NCI-H526 (cell line): ENCODE results near the gene OR2S2.
"Not testable (repeated sequence)": the region's sequence is repeated elsewhere in the genome, so short reads cannot be mapped to it uniquely, and the experiment has no call there.

Experiments
- DNase-seq, 2 experiments: peaks; one replicate each; lab custom pipeline; 2025; lab: John Stamatoyannopoulos, UW

OR2S2 gene

GRCh38 chr9:35962126-35962906, 4.4 kb upstream of the OR2S2 start:
- DNase-seq = peak in 1 of 2 experiments; percentile 41

DNA sequence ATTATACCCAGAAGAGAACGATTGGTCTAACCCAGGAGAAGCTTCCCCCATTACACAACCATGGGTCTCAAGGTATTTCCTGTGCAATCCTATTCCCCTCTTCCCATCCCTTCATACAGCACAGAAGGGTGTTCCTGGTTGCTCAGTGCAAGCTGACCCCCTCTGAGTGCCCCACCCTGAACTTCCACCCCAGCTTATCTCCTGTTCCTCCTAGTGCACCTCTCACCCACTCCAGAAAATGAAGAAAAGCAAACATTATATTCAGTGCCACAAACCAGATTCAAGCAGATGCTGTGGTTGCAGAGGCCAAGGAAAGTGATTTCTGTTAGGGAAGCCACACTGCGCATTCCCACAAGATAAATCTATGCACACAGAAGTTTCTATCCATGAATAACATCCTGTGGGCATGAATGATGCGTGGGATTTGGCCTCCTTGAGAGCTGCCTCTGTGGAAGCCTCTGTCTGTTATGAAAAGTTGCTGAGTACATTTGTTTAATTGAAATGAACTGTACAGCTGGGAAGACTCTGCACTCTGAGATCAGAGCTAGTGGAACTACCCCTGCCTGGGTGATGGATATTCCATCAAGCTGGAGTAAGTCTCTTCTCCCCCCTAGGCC, 2.2 kb upstream of the OR2S2 start:
- no peak for DNase-seq

DNA sequence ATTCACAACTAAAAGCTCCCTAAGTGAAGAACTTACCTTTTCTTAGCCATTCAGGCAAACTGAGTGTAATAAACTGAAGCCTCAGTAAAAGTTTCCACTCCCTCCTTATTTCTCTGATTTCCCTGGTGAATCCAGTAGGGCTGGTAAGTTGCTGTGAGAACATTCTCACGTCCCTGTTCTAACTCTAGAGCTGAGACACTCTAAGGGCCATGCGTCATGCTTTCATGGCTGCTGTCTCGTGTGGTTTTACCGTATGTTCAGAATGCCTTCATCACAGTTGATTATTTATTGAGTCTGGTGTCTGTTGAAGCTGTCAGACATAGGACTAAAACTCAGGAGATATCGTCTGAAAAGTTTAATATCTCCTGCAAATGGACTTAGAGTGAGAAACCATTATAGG, 1.3 kb downstream of the OR2S2 start:
- no peak for DNase-seq

GRCh38 chr9:35954942-35955546, 2.9 kb downstream of the OR2S2 start:
- DNase-seq = peak; percentile 48 to 72

DNA sequence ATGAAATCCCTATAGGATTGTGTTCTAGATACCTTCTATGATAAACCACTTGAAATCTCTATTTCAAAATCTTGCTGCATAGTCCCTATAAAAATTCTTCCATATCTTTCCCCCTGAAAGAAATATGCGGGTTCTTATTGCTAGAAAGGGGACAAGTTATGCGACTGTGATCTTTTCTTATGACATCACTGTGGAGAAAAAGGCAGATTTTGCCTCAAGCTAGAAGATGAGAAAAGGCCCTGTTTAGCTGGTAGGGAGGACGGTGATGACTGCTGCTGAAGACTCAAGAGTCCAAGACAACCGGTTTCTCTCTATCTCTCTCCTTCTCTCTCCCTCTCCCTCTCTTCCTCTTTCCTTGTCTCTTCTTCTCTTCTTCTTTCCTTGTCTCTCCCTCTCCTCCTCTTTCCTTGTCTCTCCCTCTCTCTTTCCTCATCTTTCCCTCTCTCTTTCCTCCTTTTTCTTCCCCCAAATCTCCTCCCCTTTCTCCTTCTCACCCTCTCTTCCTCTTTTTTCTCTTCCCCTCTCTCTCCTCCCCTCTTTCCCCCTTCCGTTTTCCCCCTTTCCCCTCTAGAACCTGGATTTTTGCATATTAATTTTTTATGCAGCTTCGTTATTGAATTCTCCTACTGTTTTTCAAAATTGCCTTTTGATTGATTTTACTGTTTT, 5.3 kb downstream of the OR2S2 start:
- DNase-seq = no peak

- DNase-seq = no peak
Observed at GRCh38 chr9:35951736-35952135, 6.2 kb downstream of the OR2S2 start.

DNA sequence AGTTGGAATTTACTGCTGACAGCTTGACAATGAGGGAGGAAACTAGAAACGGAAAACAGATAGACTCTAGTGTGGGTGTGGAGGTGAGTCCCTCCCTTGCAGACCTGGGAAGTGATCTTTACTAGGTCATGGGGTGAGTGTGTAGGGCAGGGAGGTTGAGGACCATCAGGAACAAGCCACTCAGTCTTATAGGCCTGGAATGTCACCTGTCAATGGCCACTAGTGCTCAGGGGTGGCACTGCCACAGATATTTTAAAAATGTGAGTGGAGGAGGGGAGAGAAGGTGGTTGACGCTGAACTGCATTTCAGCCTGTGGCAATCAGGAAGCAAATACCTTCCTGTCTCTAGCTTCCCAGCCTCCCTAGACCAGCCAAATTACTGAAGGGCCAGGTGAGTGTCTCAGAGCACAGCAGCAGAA, 9.0 kb downstream of the OR2S2 start:
- no peak for DNase-seq

DNA sequence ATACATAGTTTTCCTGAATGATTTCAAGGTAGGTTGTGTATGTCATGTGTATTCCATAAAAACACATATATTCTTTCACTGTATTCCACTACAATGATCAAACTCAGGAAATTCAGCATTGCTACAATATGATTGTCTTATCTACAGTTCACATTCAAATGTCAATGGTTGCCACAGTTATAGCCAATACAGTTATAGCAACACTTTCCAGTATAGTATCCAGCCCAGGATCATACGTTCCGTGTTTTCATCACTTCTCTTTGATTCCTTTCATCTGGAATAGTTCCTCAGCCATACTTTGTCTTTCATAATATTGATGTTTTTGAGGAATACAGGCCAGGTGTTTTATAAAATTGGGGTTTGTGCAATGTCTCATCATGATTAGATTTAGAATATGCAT, 9.5 kb downstream of the OR2S2 start:
- DNase-seq = no peak

- DNase-seq = peak; percentile 56 to 87
Observed at GRCh38 chr9:35945341-35946018, 12.5 kb downstream of the OR2S2 start.

DNA sequence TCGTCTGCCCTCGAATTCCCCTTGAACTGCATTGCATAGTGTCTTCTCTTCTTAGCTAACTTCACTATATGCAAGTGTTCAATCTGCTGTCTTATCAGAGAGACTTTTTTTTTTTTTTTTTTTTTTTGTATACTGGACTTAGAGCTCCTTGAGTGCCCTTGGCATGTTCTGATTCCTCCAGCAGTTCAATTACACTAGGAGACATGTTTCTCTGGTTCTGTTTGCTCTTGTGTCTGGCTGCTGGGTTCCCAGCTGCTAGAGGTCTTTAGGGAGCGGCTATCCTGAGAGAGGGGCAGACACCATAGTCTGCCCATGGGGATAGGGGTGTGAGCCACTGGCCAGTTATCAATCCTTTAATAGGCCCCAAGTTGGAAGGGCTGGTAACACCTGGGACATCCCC, 13.1 kb downstream of the OR2S2 start:
- no peak for DNase-seq

GRCh38 chr9:35944173-35944572, 13.8 kb downstream of the OR2S2 start:
- no peak for DNase-seq

GRCh38 chr9:35942286-35942685, 15.7 kb downstream of the OR2S2 start:
- no peak for DNase-seq

DNA sequence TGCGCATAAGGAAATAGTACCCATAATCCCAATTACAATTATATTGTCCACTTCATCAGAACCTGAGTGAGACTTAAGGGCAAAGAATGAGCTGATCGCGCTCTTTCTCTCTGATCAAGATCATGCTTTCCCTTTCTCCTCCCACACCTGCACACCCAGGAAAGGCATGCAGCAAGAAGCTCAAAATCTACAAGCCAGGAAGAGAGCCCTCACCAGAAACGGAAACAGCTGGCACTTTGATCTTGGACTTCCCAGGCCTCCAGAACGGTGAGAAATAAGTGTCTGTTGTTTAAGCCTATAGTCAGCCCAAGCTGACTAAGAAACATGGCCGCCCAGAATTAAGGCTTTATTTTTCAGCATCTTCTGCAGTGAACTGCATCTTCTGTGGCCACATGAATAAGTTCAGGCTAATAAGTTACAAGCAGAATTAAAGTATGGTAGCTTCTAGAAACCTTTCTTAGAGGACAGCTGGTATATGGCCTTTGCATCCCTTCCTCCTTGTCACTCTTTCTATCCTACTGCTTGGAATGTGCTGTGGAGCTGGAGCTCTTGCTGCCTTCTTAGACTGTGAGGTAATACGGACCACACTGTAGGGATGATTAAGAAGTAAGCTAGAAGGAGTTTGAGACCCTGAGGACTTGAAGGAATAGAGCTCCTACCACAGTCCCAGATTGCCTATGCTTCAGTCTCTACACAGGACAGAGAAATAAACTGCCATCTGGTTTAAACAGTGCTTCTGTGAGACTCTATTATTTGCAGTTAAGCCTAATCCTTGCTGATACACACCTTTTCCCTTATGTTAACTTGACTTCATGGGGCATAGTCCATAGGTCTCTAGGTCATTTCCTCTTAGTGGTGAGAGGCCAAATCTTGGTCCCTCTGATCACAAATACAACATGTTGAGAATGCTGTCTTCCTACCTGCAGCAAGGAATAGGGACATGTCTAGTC, 17.2 kb downstream of the OR2S2 start:
- no peak for DNase-seq

GRCh38 chr9:35939679-35940250, 18.2 kb downstream of the OR2S2 start:
- DNase-seq = no peak

DNA sequence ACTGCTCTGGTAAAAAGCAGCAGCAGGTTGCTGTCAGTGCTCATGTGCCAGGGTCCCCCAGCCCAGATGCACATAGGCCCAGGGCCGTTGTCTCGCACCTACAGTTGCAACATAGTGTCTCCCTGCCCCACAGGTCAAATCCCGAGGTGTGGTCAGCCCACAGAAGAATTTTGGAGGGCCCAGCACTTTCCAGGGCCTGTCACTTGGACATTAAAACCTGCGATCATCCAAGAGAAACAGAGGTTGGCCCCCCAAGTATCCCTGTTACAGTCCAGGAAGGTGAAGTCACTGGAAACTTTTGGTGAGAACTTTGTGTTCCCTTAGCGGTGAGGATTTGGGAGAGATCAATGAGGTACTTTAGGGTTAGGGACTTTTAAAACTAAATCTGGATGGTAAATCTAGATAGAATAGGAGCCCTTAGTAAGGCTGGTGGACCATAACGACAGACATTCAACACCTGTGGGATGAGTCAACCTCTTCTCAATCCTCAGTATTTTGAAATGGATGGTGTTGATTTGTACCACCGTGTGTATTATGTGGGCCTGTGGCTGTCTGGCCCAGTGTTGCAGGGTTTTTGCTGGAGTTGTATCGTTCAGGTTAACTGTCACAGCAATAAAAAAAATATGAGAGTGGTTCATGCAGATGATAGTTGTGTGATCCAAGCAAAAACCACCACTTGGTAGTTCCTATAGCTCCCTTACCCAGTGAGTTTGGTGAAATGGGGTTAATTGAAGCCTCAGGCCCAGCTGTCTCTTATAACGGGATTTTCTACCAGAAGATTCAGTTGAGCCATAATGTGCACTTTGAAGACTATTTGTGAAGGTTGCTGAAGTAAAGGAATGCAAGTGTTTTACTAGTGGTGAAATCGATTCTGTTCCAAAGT, 19.2 kb downstream of the OR2S2 start:
- no peak for DNase-seq

DNA sequence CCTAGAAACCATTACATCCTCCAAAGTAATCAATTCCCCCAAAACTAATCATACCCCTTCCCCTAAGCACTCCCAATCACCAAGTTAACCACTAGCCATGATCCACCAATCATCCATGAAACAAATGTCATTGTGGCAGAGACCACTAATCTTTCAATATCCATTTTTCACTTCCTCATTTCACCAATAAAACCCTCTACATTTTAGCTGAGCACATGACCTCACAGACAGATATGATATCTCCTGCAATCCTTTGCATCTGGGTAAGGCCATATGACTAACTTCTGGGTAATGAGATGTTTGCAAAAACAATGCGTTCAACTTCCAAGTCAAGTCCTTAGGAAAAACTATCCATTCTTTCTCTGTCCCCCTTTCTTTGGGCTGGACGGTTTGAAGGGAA, 20.7 kb downstream of the OR2S2 start:
- DNase-seq = no peak

DNA sequence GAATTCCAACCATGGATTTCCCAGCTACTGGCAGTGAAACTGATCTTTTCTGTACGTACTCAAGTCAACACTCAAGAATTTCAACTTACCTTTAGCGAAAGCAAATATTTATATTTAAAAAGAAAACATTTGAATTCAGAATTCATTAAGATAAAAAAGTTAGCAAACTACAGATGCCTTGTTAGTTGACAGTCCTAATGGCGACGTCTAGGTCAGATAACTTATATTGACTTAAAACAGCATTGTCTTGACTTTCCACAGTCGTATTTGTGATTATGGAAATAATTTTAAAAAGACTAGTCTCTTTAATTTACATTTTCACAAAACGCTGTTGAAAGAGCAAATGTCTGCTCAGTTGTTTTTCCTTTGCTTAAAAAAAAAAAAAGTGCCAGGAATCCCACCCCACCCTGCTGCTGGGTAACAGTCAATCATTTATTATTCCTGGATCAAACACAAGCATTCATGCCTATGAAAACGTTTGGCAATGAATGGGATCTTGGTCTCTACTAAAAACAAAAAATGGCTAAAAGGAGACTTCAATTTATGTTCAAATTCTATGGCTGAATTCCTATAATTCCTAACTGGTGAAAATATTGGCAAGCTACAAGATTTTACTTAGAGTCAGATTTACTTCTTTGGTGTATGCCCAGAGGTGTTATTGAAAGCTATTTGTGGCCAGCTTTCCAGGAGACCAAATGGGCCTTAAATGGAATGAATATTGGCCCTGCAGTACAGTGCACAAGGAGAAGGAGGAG, 22.0 kb downstream of the OR2S2 start:
- DNase-seq = no peak

DNA sequence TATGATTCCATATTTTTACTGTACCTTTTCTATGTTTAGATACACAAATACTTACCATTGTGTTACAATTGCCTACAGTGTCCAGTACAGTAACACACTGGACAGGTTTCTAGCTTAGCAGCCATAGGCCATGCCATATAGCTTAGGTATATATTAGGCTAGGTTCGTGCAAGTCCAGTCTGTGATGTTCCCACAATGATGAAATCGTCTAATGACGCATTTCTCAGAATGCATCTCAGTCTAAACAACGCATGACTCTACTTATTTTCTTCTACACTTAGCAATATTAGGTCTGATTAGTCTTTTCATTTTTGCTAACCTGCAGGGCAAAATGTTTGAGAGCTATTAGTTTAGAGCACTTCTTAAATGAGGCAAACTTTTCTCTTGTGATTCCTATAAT, 22.7 kb downstream of the OR2S2 start:
- DNase-seq = no peak

GRCh38 chr9:35934069-35934468, 23.9 kb downstream of the OR2S2 start:
- DNase-seq = not testable (repeated sequence)
